NCI-H1930 (cell line): ENCODE data around the gene TMCO1.
"Not testable (repeated sequence)": the region's sequence is repeated elsewhere in the genome, so short reads cannot be mapped to it uniquely, and the experiment has no call there.

ENCODE experiments used
- DNase-seq, 2 experiments: peaks; one replicate each; lab custom pipeline; 2025; lab: John Stamatoyannopoulos, UW

The TMCO1 gene

DNA sequence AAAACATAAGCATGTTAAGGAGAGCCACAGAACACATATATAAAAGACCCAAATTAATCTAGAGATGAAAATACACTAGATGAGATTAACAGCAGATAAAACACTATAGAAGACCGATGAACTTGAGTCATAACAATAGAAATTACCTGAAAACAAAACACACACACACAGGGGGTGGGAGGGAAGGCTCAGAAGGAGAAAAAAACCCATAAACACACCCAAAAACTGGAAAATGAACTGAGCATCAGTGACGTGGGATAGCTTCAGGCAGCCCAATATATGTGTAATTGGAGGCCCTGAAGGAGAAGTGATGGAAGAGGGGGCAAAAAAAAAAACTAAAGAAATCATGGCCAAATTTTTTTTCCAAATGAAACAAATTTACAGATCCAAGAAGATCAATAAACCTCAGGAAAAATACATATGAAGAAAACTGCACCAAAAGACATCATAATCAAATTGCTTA, 81.7 kb downstream of the TMCO1 start:
- no peak for DNase-seq

DNA sequence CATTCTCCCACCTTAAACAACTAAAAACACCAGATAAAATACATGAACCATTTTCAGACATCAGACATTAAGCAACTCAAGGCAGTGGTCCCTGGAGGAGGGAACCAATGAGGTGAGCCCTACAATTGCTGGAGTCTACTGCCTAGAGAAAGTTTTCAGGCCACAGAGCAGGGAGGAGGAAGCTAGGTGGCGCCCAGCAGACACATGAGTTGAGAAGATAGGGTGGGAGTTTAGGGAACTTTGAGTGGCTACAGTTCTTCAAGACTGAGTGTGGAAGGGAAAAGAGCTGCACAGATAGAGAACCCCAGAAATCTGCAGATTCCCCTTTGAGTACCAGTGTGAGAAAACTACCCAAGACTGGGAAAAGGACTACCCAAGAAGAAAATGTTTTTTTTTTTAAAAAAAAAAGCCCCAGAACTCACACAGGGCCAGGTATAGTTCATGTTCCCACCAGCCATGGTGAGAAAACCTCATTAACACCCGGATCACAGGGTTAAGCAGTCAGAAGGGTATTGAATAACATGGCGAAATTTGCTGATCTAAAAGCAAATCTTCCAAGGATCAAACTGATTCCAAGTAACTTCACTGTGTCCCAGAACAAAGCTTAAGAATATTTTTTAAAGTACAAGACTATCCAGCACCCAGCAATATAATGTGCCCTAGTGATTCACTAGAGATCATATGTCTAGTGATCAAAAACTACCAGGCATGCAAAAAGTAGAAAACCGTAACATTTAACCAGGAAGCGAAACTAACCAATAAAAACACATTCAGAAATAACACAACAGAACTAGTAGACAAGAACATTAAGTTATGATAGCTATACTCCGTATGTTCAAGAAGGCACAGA, 82.3 kb downstream of the TMCO1 start:
- no peak for DNase-seq

DNA sequence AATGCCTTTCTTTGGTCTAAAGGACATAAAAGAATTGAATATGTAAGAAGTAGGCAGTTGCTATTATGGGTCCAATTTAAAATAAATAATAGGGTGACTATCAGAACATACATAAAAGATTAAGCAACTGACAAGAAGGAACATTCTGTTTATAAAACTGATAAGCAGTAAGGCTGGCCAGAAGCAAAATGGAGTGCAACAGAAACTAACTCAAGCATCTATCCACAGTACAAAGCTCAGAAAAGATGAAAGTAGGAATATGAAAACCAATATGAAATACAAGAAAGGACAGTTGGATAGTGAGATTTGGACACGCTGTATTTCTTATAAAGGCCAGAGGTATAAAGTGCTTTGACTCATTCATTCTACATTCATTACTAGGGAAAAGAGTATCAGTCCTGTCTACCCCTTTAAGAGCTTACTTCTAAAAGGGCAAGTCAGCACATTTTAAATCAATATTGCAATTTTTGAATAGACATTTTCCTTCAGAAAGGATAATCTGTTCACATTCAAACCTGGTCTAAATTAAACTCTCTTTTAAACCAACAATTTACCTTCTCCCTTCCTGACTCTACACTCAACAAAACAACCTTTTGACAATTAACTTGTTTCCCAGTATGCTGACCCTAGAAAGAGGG, 84.7 kb downstream of the TMCO1 start:
- DNase-seq, result no peak

DNA sequence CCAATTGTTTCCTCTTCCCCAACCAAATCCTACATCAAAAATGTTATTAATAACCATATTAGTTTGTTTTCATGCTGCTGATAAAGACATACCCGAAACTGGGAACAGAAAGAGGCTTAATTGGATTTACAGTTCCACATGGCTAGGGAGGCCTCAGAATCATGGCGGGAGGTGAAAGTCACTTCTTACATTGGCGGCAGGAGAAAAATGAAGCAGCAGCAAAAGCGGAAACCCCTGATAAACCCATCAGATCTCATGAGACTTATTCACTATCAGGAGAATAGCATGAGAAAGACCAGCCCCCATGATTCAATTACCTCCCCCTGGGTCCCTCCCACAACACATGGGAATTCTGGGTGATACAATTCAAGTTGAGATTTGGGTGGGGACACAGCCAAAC, 87.9 kb downstream of the TMCO1 start:
- not testable (repeated sequence) for DNase-seq

DNA sequence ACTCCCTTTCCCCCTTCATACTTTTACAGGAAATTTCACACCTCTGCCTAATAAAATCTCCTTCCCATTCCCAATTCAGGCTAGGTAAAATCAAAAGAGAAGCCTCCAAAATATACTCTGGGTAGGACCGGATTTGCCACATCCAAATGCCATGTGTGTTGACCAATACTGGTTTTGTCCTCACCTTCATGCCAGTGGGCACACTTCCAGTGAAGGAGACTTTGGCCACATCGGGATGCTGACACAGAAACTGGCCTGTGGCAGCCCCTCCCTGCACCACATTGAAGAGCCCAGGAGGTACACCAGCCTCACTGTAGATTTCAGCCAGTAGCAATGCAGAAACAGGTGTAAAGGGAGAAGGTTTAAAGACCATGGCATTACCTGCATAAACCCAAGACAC, 88.4 kb downstream of the TMCO1 start:
- DNase-seq, result no peak

DNA sequence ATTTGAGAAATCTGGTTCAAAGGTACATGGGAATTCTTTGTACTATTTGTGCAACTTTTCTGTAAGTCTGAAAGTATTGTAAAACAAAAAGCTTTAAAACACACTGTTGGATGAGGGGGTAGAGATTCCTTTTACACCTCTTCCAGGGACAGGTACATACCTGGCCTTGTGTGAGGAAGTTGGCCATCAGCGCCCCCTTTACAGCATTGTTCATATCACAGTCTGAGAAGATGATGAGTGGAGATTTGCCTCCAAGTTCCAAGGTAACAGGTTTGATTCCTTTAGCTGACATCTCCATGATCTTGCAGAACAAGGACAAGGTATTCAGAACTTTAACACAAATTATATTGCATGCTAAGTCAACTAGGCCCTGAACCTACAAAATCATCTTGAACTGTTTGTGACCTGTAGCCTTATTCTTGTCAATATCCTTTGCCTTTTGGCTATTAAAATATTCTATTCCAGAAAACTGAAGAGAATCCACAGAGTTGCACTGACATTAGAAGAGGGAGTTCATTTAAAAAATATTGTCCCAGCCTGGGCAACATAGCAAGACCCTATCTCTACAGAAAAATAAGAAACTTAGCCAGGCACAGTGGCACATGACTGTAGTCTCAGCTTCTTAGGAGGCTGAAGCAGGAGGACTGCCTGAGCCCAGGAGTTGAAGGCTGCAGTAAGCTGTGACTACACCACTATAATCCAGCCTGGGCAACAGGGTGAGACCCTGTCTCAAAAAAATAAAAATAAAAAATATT, 89.2 kb downstream of the TMCO1 start:
- no peak for DNase-seq

DNA sequence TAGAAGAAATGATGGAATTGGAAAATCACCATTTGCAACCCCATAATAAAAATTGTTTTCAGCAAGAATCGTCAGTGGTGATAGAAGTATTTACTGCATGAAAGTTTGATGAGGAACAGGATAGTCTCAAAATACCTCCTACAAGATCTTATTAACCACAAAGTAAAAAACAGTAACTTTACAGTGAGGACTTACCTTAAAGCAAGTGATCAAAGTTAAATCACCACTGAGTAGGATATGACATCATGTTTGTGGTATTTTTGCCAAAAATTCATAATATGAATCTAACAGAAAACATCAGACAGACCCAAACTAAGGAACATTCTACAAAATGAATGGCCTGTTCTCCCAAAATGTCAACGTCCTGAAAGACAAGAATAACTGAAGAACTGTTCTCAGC, 90.2 kb downstream of the TMCO1 start:
- no peak for DNase-seq
